HCT116 (cell line): Measurements from ENCODE around the gene IZUMO1. TPM values are rescaled to one million over a fixed set of nuclear protein-coding genes. Genes with fewer than 3 reads are reported as not detected.

Source experiments
- ATAC-seq: fragments of 200-7000 bp; cut with Tn5 transposase; 2 replicates; pipeline ENCODE4 v1.9.1; 2020; ENCODE audit warnings: mild to moderate bottlenecking, moderate library complexity
- BruUV-seq: library from RNA; stranded (reverse); fragments of 400-500 nt; replicated peaks from 2 replicates; lab custom pipeline; 2021; lab: Mats Ljungman, UMichigan
- CTCF ChIA-PET: fragments of 300-600 bp; sonication (Branson Sonifier 250); formaldehyde crosslinking; loops from one replicate; lab custom pipeline; 2021; ENCODE audit warnings: antibody characterized with exemption; lab: Charles Lee
- POLR2A ChIA-PET: fragments of 300-600, 350-600 bp; sonication (Branson Sonifier 250); formaldehyde crosslinking; loops from one replicate; lab custom pipeline; 2021; ENCODE audit warnings: antibody characterized with exemption; lab: Charles Lee
- RAD21 ChIA-PET, 2 experiments: fragments of 300-600 bp; sonication (Branson Sonifier 250); formaldehyde crosslinking; loops; one replicate each; lab custom pipeline; 2023; ENCODE audit warnings: low total read pairs in 2 of 2; ENCODE audit not compliant: uncharacterized antibody in 2 of 2, unreplicated experiment in 2 of 2, low non-redundant PET in 1 of 2; lab: Charles Lee
- DNase-seq: peaks from one replicate; pipeline ENCODE4 v3.0.0-alpha.2; 2010; ENCODE audit warnings: low read depth, low spot score
- H2AFZ ChIP-seq: fragments of 200-600 bp; shearing (Covaris generic), sonication (generic); 2 replicates; pipeline ENCODE4 v1.6.1; 2017; ENCODE audit warnings: low read depth, mixed run types, mixed read lengths, antibody characterized with exemption, low read length; ENCODE audit not compliant: poor library complexity, severe bottlenecking
- H3K27ac ChIP-seq: 2 replicates; pipeline ENCODE4 v1.5.1; 2012; ENCODE audit warnings: low read depth, low read length
- H3K27me3 ChIP-seq: fragments of 200-600 bp; sonication (generic); 2 replicates; pipeline ENCODE4 v1.6.1; 2016; ENCODE audit warnings: mixed run types, low read length, mixed read lengths; ENCODE audit not compliant: insufficient read depth
- H3K36me3 ChIP-seq, 2 experiments: fragments of 200-500 bp in 1 of 2; fragments of 200-600 bp in 1 of 2; sonication (Bioruptor generic) in 1 of 2; sonication (generic) in 1 of 2; 2 replicates each; pipeline versions ENCODE4 v1.5.1 to v1.6.1; 2014 to 2016; ENCODE audit warnings: low read length in 2 of 2, inconsistent platforms in 1 of 2, mixed read lengths in 1 of 2, mixed run types in 1 of 2; ENCODE audit not compliant: insufficient read depth in 2 of 2, control insufficient read depth in 1 of 2
- H3K4me1 ChIP-seq, 2 experiments: fragments of 200-600 bp in 1 of 2; sonication (generic) in 1 of 2; 2 replicates each; pipeline versions ENCODE4 v1.5.1 to v1.6.1; 2012 to 2017; ENCODE audit warnings: low read length in 2 of 2, inconsistent platforms in 1 of 2, mild to moderate bottlenecking in 1 of 2, mixed read lengths in 1 of 2, mixed run types in 1 of 2, moderate library complexity in 1 of 2; ENCODE audit not compliant: insufficient read depth in 2 of 2, control insufficient read depth in 1 of 2
- H3K4me2 ChIP-seq: fragments of 200-600 bp; sonication (generic); 2 replicates; pipeline ENCODE4 v1.6.1; 2017; ENCODE audit warnings: mixed run types, low read length, mixed read lengths
- H3K4me3 ChIP-seq, 2 experiments: fragments of 200-600 bp in 1 of 2; sonication (generic) in 1 of 2; replicated peaks in 1 of 2; 2 replicates each; pipeline ENCODE4 v1.5.1; 2011 to 2016; ENCODE audit warnings: low read length in 2 of 2, control low read depth in 1 of 2, low read depth in 1 of 2, mild to moderate bottlenecking in 1 of 2, mixed read lengths in 1 of 2, mixed run types in 1 of 2
- H3K79me2 ChIP-seq: fragments of 200-600 bp; sonication (generic); 2 replicates; pipeline ENCODE4 v1.6.1; 2017; ENCODE audit warnings: mild to moderate bottlenecking, mixed run types, low read length, moderate library complexity, mixed read lengths; ENCODE audit not compliant: insufficient read depth
- H3K9ac ChIP-seq: fragments of 200-600 bp; sonication (generic); 2 replicates; pipeline ENCODE4 v1.6.1; 2016; ENCODE audit warnings: low read length, mixed read lengths
- H3K9me2 ChIP-seq: fragments of 200-600 bp; sonication (generic), shearing (Covaris generic); 2 replicates; pipeline ENCODE4 v1.6.1; 2017; ENCODE audit warnings: mixed run types, mild to moderate bottlenecking, moderate library complexity; ENCODE audit not compliant: insufficient read depth
- H3K9me3 ChIP-seq, 2 experiments: fragments of 200-500 bp in 1 of 2; fragments of 200-600 bp in 1 of 2; sonication (Bioruptor generic) in 1 of 2; sonication (generic) in 1 of 2; 2 replicates each; pipeline ENCODE4 v1.6.1; 2014 to 2017; ENCODE audit warnings: low read length in 2 of 2, mixed read lengths in 2 of 2, inconsistent platforms in 1 of 2, low read depth in 1 of 2, mild to moderate bottlenecking in 1 of 2, mixed run types in 1 of 2, moderate library complexity in 1 of 2; ENCODE audit not compliant: control insufficient read depth in 1 of 2, insufficient read depth in 1 of 2
- H4K20me1 ChIP-seq: fragments of 200-600 bp; sonication (generic), shearing (Covaris generic); 2 replicates; pipeline ENCODE4 v1.6.1; 2017; ENCODE audit warnings: mixed run types, mild to moderate bottlenecking, moderate library complexity; ENCODE audit not compliant: insufficient read depth
- CBX3 ChIP-seq: IDR thresholded peaks from 2 replicates; pipeline ENCODE4 v1.6.1; 2012; ENCODE audit warnings: low read depth
- CEBPB ChIP-seq: IDR thresholded peaks from 2 replicates; pipeline ENCODE4 v1.6.1; 2012; ENCODE audit warnings: low read depth
- EGR1 ChIP-seq: IDR thresholded peaks from 2 replicates; pipeline ENCODE4 v1.6.1; 2012; ENCODE audit warnings: low read depth
- ELF1 ChIP-seq: IDR thresholded peaks from 2 replicates; pipeline ENCODE4 v1.6.1; 2012; ENCODE audit warnings: low read depth, borderline replicate concordance
- EZH2 ChIP-seq: fragments of 200-600 bp; sonication (generic); IDR thresholded peaks from 2 replicates; pipeline ENCODE4 v1.6.1; 2017; ENCODE audit warnings: antibody characterized with exemption, mixed run types
- EZH2phosphoT487 ChIP-seq: fragments of 200-600 bp; IDR thresholded peaks from 2 replicates; pipeline ENCODE4 v1.6.1; 2018; ENCODE audit warnings: antibody characterized with exemption, borderline replicate concordance
- FOSL1 ChIP-seq: IDR thresholded peaks from 2 replicates; pipeline ENCODE4 v1.6.1; 2012; ENCODE audit warnings: low read depth
- JUND ChIP-seq: IDR thresholded peaks from 2 replicates; pipeline ENCODE4 v1.6.1; 2012
- POLR2AphosphoS5 ChIP-seq: IDR thresholded peaks from 2 replicates; pipeline ENCODE4 v1.6.1; 2011; ENCODE audit warnings: mild to moderate bottlenecking, low read depth, low read length, moderate library complexity
- SIN3A ChIP-seq: IDR thresholded peaks from 2 replicates; pipeline ENCODE4 v1.6.1; 2012; ENCODE audit warnings: low read depth
- TCF7L2 ChIP-seq: IDR thresholded peaks from 2 replicates; pipeline ENCODE4 v1.7.0; 2011; ENCODE audit warnings: borderline replicate concordance, inconsistent platforms; ENCODE audit not compliant: insufficient read depth, insufficient read length; ENCODE audit errors: extremely low read depth
- YY1 ChIP-seq: IDR thresholded peaks from 2 replicates; pipeline ENCODE4 v1.6.1; 2011; ENCODE audit warnings: low read length, low read depth, moderate library complexity, mild to moderate bottlenecking; ENCODE audit not compliant: insufficient replicate concordance; ENCODE audit errors: extremely low read depth
- ZFX ChIP-seq: fragments of 450-650 bp; IDR thresholded peaks from 2 replicates; pipeline ENCODE4 v1.6.1; 2017
- ZNF274 ChIP-seq: fragments of 200-500 bp; sonication (Bioruptor generic); IDR thresholded peaks from 2 replicates; pipeline ENCODE4 v1.6.1; 2014; ENCODE audit warnings: mild to moderate bottlenecking, low read depth, low read length, inconsistent platforms
- intact Hi-C: fragments of 100-400 bp; cut with micrococcal nuclease; formaldehyde crosslinking; loops from 2 replicates; pipeline ENCODE4 v1.10.0; 2022
- total RNA-seq: library from RNA; stranded (reverse); gene quantifications from one replicate; pipeline ENCODE4 v1.2.1, GENCODE V29; 2021; ENCODE audit not compliant: unreplicated experiment
- TF ChIP-seq, protein P1 (sequence below): IDR thresholded peaks from 2 replicates; pipeline ENCODE4 v1.6.1; 2011; ENCODE audit warnings: mild to moderate bottlenecking, low read length, moderate library complexity; ENCODE audit not compliant: insufficient replicate concordance; ENCODE audit errors: extremely low read depth
- TF ChIP-seq, protein P2 (sequence below): IDR thresholded peaks from 2 replicates; pipeline ENCODE4 v1.6.1; 2012
- TF ChIP-seq, protein P3 (sequence below), 3 experiments: fragments of 200-600 bp in 1 of 3; sonication (generic) in 1 of 3; IDR thresholded peaks in 2 of 3; conservative IDR thresholded peaks in 1 of 3; 2 replicates each; pipeline ENCODE4 v1.5.1; 2012 to 2017; ENCODE audit warnings: low read depth in 2 of 3, low read length in 2 of 3, antibody characterized with exemption in 1 of 3, borderline replicate concordance in 1 of 3, control low read depth in 1 of 3, mild to moderate bottlenecking in 1 of 3, mixed read lengths in 1 of 3, mixed run types in 1 of 3, moderate library complexity in 1 of 3; ENCODE audit not compliant: insufficient read depth in 1 of 3

The IZUMO1 gene
- total RNA-seq, 1 experiment from 2014 or later: 1.7 TPM

DNA sequence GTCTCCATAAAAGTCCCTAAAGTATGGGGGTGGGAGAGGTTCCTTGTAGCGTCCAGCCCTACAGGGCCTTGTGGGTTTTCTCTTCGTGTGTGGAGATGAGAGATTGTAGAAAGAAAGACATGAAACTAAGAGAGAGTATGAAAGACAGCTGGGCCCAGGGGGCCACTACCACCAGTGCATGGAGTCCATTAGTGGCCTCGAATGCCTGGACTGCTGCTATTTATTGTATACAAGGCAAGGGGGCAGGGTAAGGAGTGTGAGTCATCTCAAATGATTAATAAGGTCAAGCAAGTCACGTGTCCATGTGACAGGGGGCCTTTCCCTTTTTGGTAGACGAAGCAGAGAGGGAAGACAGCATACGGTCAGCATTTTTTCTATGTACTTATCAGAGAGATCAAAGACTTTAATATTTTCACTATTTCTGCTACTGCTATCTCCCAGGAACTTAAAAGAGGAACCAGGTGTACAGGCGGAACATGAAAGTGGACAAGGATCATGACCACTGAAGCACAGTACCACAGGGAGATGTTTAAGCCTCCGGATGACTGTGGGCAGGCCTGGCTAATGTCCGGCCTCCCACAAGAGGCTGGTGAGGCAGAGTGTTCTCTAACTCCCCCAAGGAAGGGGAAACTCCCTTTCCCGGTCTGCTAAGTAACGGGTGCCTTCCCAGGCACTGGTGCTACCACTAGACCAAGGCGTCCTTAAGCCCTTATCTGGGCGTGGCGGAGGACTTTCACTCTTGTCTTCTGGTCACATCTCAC lies 34.1 kb upstream of the IZUMO1 start (continued):
- TF ChIP-seq ZNF274 (no peak), TCF7L2 (peak; percentile 72), SIN3A (no peak), CEBPB (no peak), POLR2AphosphoS5 (no peak), ZFX (no peak), EGR1 (no peak)
- TF ChIP-seq, protein P1, sequence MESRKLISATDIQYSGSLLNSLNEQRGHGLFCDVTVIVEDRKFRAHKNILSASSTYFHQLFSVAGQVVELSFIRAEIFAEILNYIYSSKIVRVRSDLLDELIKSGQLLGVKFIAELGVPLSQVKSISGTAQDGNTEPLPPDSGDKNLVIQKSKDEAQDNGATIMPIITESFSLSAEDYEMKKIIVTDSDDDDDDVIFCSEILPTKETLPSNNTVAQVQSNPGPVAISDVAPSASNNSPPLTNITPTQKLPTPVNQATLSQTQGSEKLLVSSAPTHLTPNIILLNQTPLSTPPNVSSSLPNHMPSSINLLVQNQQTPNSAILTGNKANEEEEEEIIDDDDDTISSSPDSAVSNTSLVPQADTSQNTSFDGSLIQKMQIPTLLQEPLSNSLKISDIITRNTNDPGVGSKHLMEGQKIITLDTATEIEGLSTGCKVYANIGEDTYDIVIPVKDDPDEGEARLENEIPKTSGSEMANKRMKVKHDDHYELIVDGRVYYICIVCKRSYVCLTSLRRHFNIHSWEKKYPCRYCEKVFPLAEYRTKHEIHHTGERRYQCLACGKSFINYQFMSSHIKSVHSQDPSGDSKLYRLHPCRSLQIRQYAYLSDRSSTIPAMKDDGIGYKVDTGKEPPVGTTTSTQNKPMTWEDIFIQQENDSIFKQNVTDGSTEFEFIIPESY: no peak
- TF ChIP-seq, protein P2, sequence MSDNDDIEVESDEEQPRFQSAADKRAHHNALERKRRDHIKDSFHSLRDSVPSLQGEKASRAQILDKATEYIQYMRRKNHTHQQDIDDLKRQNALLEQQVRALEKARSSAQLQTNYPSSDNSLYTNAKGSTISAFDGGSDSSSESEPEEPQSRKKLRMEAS: peak; percentile 72

DNA sequence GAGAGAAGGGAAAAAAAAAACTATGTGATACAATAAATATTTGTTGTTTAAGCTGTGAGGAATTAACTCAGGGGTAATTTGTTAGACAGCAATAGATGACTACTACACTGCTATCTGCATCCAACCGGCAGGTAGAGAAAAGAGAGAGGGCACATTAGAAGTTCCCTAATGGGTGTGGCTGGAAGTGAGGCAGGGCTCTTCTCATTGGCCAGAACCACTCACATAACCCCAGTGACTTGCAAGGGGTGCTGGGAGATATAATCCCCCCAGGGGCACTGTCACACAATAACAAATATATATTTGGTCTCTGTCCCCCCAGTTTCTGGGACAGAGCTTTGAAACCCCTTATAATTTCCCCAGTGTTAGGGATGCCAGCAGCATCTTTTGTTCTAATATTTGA lies 32.9 kb upstream of the IZUMO1 start:
- intact Hi-C loops: no loop called here
- ATAC-seq (peak; percentile 40; the same call in 1 of the 2 replicates), DNase-seq (no peak)
- POLR2A ChIA-PET: interaction anchor here (1.5 kb wide), 1 partner anchor 92 kb away, joined by 3 read pairs; no protein-coding TSS in a partner anchor
- H3K4me1 ChIP-seq: peaks cover 23 to 28% of the 10 kb centered on the region in 2 experiments; a peak in 3 of 4 replicates
- H4K20me1 ChIP-seq: no peaks in the 10 kb centered on the region
- no peak overlapping the region for H3K27ac ChIP-seq
- no peak overlapping the region for H3K9ac ChIP-seq
- H3K4me3 ChIP-seq: no peak overlapping the region
- H3K79me2 ChIP-seq: no peaks in the 10 kb centered on the region
- H3K36me3 ChIP-seq: no peaks in the 10 kb centered on the region
- no peaks in the 10 kb centered on the region for H3K9me3 ChIP-seq
- RAD21 ChIA-PET: no interaction called here
- CTCF ChIA-PET: no interaction called here
- H3K4me2 ChIP-seq: no peak overlapping the region
- no peaks in the 10 kb centered on the region for H3K9me2 ChIP-seq
- peak overlapping the region; percentile 56 for H2AFZ ChIP-seq
- no peaks in the 10 kb centered on the region for H3K27me3 ChIP-seq
- no TSS peak for BruUV-seq
- TF ChIP-seq EGR1: no peak
- no peak for TF ChIP-seq YY1
- TF ChIP-seq, protein P1: no peak
- TF ChIP-seq EZH2phosphoT487: no peak
- TF ChIP-seq JUND: no peak
- no peak for TF ChIP-seq FOSL1
- TF ChIP-seq CEBPB: no peak
- no peak for TF ChIP-seq ELF1
- TF ChIP-seq, protein P2: no peak
- no peak for TF ChIP-seq CBX3
- TF ChIP-seq, protein P3, sequence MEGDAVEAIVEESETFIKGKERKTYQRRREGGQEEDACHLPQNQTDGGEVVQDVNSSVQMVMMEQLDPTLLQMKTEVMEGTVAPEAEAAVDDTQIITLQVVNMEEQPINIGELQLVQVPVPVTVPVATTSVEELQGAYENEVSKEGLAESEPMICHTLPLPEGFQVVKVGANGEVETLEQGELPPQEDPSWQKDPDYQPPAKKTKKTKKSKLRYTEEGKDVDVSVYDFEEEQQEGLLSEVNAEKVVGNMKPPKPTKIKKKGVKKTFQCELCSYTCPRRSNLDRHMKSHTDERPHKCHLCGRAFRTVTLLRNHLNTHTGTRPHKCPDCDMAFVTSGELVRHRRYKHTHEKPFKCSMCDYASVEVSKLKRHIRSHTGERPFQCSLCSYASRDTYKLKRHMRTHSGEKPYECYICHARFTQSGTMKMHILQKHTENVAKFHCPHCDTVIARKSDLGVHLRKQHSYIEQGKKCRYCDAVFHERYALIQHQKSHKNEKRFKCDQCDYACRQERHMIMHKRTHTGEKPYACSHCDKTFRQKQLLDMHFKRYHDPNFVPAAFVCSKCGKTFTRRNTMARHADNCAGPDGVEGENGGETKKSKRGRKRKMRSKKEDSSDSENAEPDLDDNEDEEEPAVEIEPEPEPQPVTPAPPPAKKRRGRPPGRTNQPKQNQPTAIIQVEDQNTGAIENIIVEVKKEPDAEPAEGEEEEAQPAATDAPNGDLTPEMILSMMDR (IDR thresholded peaks at IDR 0.05 in 2 of 3, conservative IDR thresholded peaks at IDR 0.05 in 1 of 3; ENCODE audit: borderline replicate concordance in 1 of 3, insufficient read depth in 1 of 3, low read depth in 2 of 3, low read length in 2 of 3): no peak
- no peak for TF ChIP-seq EZH2
- no peak for TF ChIP-seq ZFX
